HCT116 (cell line): Measurements from ENCODE around the gene GOLGA7B. TPM values are rescaled to one million over a fixed set of nuclear protein-coding genes. Genes with fewer than 3 reads are reported as not detected.

Source experiments
- ATAC-seq: fragments of 200-7000 bp; cut with Tn5 transposase; 2 replicates; pipeline ENCODE4 v1.9.1; 2020; ENCODE audit warnings: mild to moderate bottlenecking, moderate library complexity
- BruUV-seq: library from RNA; stranded (reverse); fragments of 400-500 nt; replicated peaks from 2 replicates; lab custom pipeline; 2021; lab: Mats Ljungman, UMichigan
- CTCF ChIA-PET: fragments of 300-600 bp; sonication (Branson Sonifier 250); formaldehyde crosslinking; loops from one replicate; lab custom pipeline; 2021; ENCODE audit warnings: antibody characterized with exemption; lab: Charles Lee
- POLR2A ChIA-PET: fragments of 300-600, 350-600 bp; sonication (Branson Sonifier 250); formaldehyde crosslinking; loops from one replicate; lab custom pipeline; 2021; ENCODE audit warnings: antibody characterized with exemption; lab: Charles Lee
- RAD21 ChIA-PET, 2 experiments: fragments of 300-600 bp; sonication (Branson Sonifier 250); formaldehyde crosslinking; loops; one replicate each; lab custom pipeline; 2023; ENCODE audit warnings: low total read pairs in 2 of 2; ENCODE audit not compliant: uncharacterized antibody in 2 of 2, unreplicated experiment in 2 of 2, low non-redundant PET in 1 of 2; lab: Charles Lee
- DNase-seq: peaks from one replicate; pipeline ENCODE4 v3.0.0-alpha.2; 2010; ENCODE audit warnings: low read depth, low spot score
- H2AFZ ChIP-seq: fragments of 200-600 bp; shearing (Covaris generic), sonication (generic); 2 replicates; pipeline ENCODE4 v1.6.1; 2017; ENCODE audit warnings: low read depth, mixed run types, mixed read lengths, antibody characterized with exemption, low read length; ENCODE audit not compliant: poor library complexity, severe bottlenecking
- H3K27ac ChIP-seq: 2 replicates; pipeline ENCODE4 v1.5.1; 2012; ENCODE audit warnings: low read depth, low read length
- H3K27me3 ChIP-seq: fragments of 200-600 bp; sonication (generic); 2 replicates; pipeline ENCODE4 v1.6.1; 2016; ENCODE audit warnings: mixed run types, low read length, mixed read lengths; ENCODE audit not compliant: insufficient read depth
- H3K36me3 ChIP-seq, 2 experiments: fragments of 200-500 bp in 1 of 2; fragments of 200-600 bp in 1 of 2; sonication (Bioruptor generic) in 1 of 2; sonication (generic) in 1 of 2; 2 replicates each; pipeline versions ENCODE4 v1.5.1 to v1.6.1; 2014 to 2016; ENCODE audit warnings: low read length in 2 of 2, inconsistent platforms in 1 of 2, mixed read lengths in 1 of 2, mixed run types in 1 of 2; ENCODE audit not compliant: insufficient read depth in 2 of 2, control insufficient read depth in 1 of 2
- H3K4me1 ChIP-seq, 2 experiments: fragments of 200-600 bp in 1 of 2; sonication (generic) in 1 of 2; 2 replicates each; pipeline versions ENCODE4 v1.5.1 to v1.6.1; 2012 to 2017; ENCODE audit warnings: low read length in 2 of 2, inconsistent platforms in 1 of 2, mild to moderate bottlenecking in 1 of 2, mixed read lengths in 1 of 2, mixed run types in 1 of 2, moderate library complexity in 1 of 2; ENCODE audit not compliant: insufficient read depth in 2 of 2, control insufficient read depth in 1 of 2
- H3K4me2 ChIP-seq: fragments of 200-600 bp; sonication (generic); 2 replicates; pipeline ENCODE4 v1.6.1; 2017; ENCODE audit warnings: mixed run types, low read length, mixed read lengths
- H3K4me3 ChIP-seq, 2 experiments: fragments of 200-600 bp in 1 of 2; sonication (generic) in 1 of 2; replicated peaks in 1 of 2; 2 replicates each; pipeline ENCODE4 v1.5.1; 2011 to 2016; ENCODE audit warnings: low read length in 2 of 2, control low read depth in 1 of 2, low read depth in 1 of 2, mild to moderate bottlenecking in 1 of 2, mixed read lengths in 1 of 2, mixed run types in 1 of 2
- H3K79me2 ChIP-seq: fragments of 200-600 bp; sonication (generic); 2 replicates; pipeline ENCODE4 v1.6.1; 2017; ENCODE audit warnings: mild to moderate bottlenecking, mixed run types, low read length, moderate library complexity, mixed read lengths; ENCODE audit not compliant: insufficient read depth
- H3K9ac ChIP-seq: fragments of 200-600 bp; sonication (generic); 2 replicates; pipeline ENCODE4 v1.6.1; 2016; ENCODE audit warnings: low read length, mixed read lengths
- H3K9me2 ChIP-seq: fragments of 200-600 bp; sonication (generic), shearing (Covaris generic); 2 replicates; pipeline ENCODE4 v1.6.1; 2017; ENCODE audit warnings: mixed run types, mild to moderate bottlenecking, moderate library complexity; ENCODE audit not compliant: insufficient read depth
- H3K9me3 ChIP-seq, 2 experiments: fragments of 200-500 bp in 1 of 2; fragments of 200-600 bp in 1 of 2; sonication (Bioruptor generic) in 1 of 2; sonication (generic) in 1 of 2; 2 replicates each; pipeline ENCODE4 v1.6.1; 2014 to 2017; ENCODE audit warnings: low read length in 2 of 2, mixed read lengths in 2 of 2, inconsistent platforms in 1 of 2, low read depth in 1 of 2, mild to moderate bottlenecking in 1 of 2, mixed run types in 1 of 2, moderate library complexity in 1 of 2; ENCODE audit not compliant: control insufficient read depth in 1 of 2, insufficient read depth in 1 of 2
- H4K20me1 ChIP-seq: fragments of 200-600 bp; sonication (generic), shearing (Covaris generic); 2 replicates; pipeline ENCODE4 v1.6.1; 2017; ENCODE audit warnings: mixed run types, mild to moderate bottlenecking, moderate library complexity; ENCODE audit not compliant: insufficient read depth
- CBX3 ChIP-seq: IDR thresholded peaks from 2 replicates; pipeline ENCODE4 v1.6.1; 2012; ENCODE audit warnings: low read depth
- CEBPB ChIP-seq: IDR thresholded peaks from 2 replicates; pipeline ENCODE4 v1.6.1; 2012; ENCODE audit warnings: low read depth
- EGR1 ChIP-seq: IDR thresholded peaks from 2 replicates; pipeline ENCODE4 v1.6.1; 2012; ENCODE audit warnings: low read depth
- EZH2 ChIP-seq: fragments of 200-600 bp; sonication (generic); IDR thresholded peaks from 2 replicates; pipeline ENCODE4 v1.6.1; 2017; ENCODE audit warnings: antibody characterized with exemption, mixed run types
- FOSL1 ChIP-seq: IDR thresholded peaks from 2 replicates; pipeline ENCODE4 v1.6.1; 2012; ENCODE audit warnings: low read depth
- JUND ChIP-seq: IDR thresholded peaks from 2 replicates; pipeline ENCODE4 v1.6.1; 2012
- TCF7L2 ChIP-seq: IDR thresholded peaks from 2 replicates; pipeline ENCODE4 v1.7.0; 2011; ENCODE audit warnings: borderline replicate concordance, inconsistent platforms; ENCODE audit not compliant: insufficient read depth, insufficient read length; ENCODE audit errors: extremely low read depth
- ZFX ChIP-seq: fragments of 450-650 bp; IDR thresholded peaks from 2 replicates; pipeline ENCODE4 v1.6.1; 2017
- intact Hi-C: fragments of 100-400 bp; cut with micrococcal nuclease; formaldehyde crosslinking; loops from 2 replicates; pipeline ENCODE4 v1.10.0; 2022
- total RNA-seq: library from RNA; stranded (reverse); gene quantifications from one replicate; pipeline ENCODE4 v1.2.1, GENCODE V29; 2021; ENCODE audit not compliant: unreplicated experiment
- TF ChIP-seq, protein P1 (sequence below): IDR thresholded peaks from 2 replicates; pipeline ENCODE4 v1.6.1; 2012
- TF ChIP-seq, protein P2 (sequence below): IDR thresholded peaks from 2 replicates; pipeline ENCODE4 v1.6.1; 2011; ENCODE audit warnings: mild to moderate bottlenecking, low read length, moderate library complexity; ENCODE audit not compliant: insufficient replicate concordance; ENCODE audit errors: extremely low read depth
- TF ChIP-seq, protein P3 (sequence below): IDR thresholded peaks from 2 replicates; pipeline ENCODE4 v1.6.1; 2012; ENCODE audit warnings: low read depth

The GOLGA7B gene
- total RNA-seq, 1 experiment from 2014 or later, result 1.0 TPM

DNA sequence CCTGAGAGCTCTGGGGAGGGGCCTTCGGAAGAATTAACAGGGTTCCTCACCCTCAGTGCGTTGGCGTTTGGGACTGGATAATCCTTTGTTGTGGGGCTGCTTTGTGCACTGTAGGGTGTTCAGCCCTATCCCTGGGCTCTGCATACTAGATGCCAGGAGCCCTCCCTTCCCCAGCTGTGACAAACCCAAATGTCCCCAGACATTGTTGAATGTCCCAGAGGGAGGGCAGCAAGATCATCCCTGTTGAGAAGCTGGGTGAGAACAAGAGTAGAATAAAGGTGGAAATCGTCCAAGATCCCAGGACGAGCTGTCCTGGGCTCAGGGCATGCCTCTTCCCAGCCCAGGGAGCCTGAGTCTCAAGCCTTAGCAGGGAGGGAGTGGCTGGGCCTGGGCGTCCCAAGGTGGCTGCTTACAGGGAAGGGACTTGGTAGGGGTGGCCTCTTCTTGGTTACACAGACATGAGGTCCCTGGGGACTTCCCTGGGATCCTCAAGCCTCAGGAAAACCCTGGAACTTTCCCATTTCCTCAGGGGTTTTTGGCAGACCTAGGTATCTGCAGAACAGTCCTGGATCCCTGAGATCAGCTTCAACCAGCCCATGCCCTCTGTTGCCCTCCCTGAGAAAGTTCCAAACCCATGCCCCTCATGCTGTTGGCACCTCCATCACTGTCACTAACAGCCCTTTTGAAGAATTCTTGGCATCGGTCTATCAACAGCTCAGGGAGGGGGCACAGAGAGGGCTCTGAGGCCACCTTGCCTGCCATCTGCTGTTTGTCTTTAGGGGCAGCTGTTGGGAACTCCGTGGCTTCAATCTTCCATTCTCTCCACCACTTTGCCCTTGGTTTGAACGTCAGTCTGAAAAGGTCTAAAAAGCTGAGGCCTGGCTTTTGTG, 53.7 kb downstream of the GOLGA7B start:
- no peak for ATAC-seq

More for the DNA sequence above, 53.7 kb downstream of the GOLGA7B start:
- Histone ChIP-seq H3K27ac (no peak overlapping the region), H2AFZ (no peak overlapping the region), H3K27me3 (no peaks in the 10 kb centered on the region), H3K9me2 (no peaks in the 10 kb centered on the region), H3K4me1 (no peaks in the 10 kb centered on the region), H3K9ac (no peak overlapping the region), H3K79me2 (no peaks in the 10 kb centered on the region), H3K4me3 (no peak overlapping the region), H3K4me2 (no peak overlapping the region), H3K9me3 (no peaks in the 10 kb centered on the region), H4K20me1 (no peaks in the 10 kb centered on the region), H3K36me3 (no peaks in the 10 kb centered on the region)
- POLR2A ChIA-PET, result no interaction called here
- DNase-seq, result no peak
- CTCF ChIA-PET, result interaction anchor here (0.7 to 1.2 kb wide), 3 partner anchors 11 to 140 kb away, joined by 3 read pairs; no protein-coding TSS in a partner anchor
- TF ChIP-seq, protein P1, sequence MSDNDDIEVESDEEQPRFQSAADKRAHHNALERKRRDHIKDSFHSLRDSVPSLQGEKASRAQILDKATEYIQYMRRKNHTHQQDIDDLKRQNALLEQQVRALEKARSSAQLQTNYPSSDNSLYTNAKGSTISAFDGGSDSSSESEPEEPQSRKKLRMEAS, result no peak
- TF ChIP-seq CBX3, result no peak
- TF ChIP-seq CEBPB, result no peak
- TF ChIP-seq FOSL1, result no peak
- TF ChIP-seq, protein P2, sequence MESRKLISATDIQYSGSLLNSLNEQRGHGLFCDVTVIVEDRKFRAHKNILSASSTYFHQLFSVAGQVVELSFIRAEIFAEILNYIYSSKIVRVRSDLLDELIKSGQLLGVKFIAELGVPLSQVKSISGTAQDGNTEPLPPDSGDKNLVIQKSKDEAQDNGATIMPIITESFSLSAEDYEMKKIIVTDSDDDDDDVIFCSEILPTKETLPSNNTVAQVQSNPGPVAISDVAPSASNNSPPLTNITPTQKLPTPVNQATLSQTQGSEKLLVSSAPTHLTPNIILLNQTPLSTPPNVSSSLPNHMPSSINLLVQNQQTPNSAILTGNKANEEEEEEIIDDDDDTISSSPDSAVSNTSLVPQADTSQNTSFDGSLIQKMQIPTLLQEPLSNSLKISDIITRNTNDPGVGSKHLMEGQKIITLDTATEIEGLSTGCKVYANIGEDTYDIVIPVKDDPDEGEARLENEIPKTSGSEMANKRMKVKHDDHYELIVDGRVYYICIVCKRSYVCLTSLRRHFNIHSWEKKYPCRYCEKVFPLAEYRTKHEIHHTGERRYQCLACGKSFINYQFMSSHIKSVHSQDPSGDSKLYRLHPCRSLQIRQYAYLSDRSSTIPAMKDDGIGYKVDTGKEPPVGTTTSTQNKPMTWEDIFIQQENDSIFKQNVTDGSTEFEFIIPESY, result no peak
- TF ChIP-seq ZFX, result no peak
- TF ChIP-seq, protein P3, sequence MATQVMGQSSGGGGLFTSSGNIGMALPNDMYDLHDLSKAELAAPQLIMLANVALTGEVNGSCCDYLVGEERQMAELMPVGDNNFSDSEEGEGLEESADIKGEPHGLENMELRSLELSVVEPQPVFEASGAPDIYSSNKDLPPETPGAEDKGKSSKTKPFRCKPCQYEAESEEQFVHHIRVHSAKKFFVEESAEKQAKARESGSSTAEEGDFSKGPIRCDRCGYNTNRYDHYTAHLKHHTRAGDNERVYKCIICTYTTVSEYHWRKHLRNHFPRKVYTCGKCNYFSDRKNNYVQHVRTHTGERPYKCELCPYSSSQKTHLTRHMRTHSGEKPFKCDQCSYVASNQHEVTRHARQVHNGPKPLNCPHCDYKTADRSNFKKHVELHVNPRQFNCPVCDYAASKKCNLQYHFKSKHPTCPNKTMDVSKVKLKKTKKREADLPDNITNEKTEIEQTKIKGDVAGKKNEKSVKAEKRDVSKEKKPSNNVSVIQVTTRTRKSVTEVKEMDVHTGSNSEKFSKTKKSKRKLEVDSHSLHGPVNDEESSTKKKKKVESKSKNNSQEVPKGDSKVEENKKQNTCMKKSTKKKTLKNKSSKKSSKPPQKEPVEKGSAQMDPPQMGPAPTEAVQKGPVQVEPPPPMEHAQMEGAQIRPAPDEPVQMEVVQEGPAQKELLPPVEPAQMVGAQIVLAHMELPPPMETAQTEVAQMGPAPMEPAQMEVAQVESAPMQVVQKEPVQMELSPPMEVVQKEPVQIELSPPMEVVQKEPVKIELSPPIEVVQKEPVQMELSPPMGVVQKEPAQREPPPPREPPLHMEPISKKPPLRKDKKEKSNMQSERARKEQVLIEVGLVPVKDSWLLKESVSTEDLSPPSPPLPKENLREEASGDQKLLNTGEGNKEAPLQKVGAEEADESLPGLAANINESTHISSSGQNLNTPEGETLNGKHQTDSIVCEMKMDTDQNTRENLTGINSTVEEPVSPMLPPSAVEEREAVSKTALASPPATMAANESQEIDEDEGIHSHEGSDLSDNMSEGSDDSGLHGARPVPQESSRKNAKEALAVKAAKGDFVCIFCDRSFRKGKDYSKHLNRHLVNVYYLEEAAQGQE, result no peak
- TF ChIP-seq EGR1, result no peak
- no peak for TF ChIP-seq JUND
- TF ChIP-seq EZH2, result no peak
- TF ChIP-seq TCF7L2, result no peak
- intact Hi-C loops, result no loop called here
- BruUV-seq, result no TSS peak
- RAD21 ChIA-PET, result no interaction called here
